ENCODE data around the gene PSMA2.

The PSMA2 gene

DNA sequence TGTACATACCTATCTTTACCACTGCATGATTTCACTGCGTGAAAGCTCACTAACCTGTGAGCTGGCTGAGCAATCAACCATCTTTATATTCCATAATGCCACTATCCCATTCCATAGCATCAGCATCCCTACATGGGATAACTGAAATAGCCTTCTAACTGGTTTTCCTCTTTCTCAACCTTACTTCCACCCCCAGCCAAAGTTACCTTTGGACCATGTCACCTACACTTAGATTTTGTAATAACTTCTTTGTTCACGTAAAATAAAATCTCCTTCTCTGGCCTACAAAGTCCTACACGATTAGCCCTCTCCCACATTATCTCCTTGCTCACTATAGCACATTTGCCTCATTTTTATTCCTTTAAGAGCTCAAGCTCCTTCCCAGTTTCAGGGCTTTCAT, 2.5 kb downstream of the PSMA2 start:
- Mint-ChIP-seq H3K4me3 (peak overlapping the region; percentile 16), H3K36me3 (ENCODE audit: low read depth) (peaks cover 12% of the 10 kb centered on the region), H3K4me1 (peaks cover 48% of the 10 kb centered on the region), H3K9me3 (no peaks in the 10 kb centered on the region), H3K27me3 (ENCODE audit: low read depth, poor library complexity) (peaks cover 4% of the 10 kb centered on the region), H3K27ac (peak overlapping the region; percentile 17)
- no peak for DNase-seq
- TF ChIP-seq, protein P1, sequence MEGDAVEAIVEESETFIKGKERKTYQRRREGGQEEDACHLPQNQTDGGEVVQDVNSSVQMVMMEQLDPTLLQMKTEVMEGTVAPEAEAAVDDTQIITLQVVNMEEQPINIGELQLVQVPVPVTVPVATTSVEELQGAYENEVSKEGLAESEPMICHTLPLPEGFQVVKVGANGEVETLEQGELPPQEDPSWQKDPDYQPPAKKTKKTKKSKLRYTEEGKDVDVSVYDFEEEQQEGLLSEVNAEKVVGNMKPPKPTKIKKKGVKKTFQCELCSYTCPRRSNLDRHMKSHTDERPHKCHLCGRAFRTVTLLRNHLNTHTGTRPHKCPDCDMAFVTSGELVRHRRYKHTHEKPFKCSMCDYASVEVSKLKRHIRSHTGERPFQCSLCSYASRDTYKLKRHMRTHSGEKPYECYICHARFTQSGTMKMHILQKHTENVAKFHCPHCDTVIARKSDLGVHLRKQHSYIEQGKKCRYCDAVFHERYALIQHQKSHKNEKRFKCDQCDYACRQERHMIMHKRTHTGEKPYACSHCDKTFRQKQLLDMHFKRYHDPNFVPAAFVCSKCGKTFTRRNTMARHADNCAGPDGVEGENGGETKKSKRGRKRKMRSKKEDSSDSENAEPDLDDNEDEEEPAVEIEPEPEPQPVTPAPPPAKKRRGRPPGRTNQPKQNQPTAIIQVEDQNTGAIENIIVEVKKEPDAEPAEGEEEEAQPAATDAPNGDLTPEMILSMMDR (IDR thresholded peaks at IDR 0.05) = no peak

DNA sequence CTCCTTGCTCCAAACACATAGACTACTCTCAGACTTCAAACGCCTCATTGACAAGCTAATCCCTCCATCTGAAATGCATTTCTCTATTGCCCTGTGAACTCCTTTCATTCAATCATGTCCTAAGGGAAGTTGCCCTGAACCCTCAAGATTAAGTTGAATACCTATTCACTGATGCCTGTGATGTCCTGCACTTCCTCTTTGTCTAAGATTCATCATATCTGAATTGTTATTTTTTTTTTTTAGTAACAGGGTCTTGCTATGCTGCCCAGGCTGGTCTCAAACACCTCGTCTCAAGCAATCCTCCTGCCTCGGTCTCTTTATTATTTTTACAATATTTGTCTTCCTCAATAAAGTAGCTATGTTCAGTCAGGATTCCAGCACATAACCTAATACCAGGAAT, 3.2 kb downstream of the PSMA2 start:
- TF ChIP-seq, protein P1 (IDR thresholded peaks at IDR 0.05) = no peak
- H3K27ac Mint-ChIP-seq = peak overlapping the region; percentile 60
- H3K4me1 Mint-ChIP-seq = peaks cover 41% of the 10 kb centered on the region
- no peak overlapping the region for H3K4me3 Mint-ChIP-seq
- DNase-seq = no peak
- peaks cover 14% of the 10 kb centered on the region for H3K36me3 Mint-ChIP-seq (ENCODE audit: low read depth)
- peaks cover 4% of the 10 kb centered on the region for H3K27me3 Mint-ChIP-seq (ENCODE audit: low read depth, poor library complexity)
- H3K9me3 Mint-ChIP-seq = no peaks in the 10 kb centered on the region

DNA sequence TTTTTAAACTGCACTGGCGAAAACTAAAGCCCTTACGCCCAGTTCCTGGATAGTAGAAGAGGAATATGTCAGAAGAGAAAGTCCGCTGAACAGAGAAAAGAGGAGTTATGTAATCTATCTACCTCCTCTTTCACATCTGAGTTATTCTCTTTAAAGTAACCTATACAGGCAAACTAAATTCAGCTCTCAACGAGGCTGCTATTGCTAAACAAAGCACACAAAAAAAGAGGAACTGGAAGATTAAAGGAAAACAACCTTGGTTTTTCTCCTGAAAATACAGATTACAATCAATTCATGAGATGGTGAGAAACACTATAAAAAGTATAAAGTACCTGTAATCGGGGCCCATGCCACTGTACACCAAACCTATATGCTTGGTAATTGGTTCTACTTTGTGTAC, 5.8 kb downstream of the PSMA2 start:
- H3K4me1 Mint-ChIP-seq = peaks cover 26% of the 10 kb centered on the region
- H3K9me3 Mint-ChIP-seq = no peaks in the 10 kb centered on the region
- H3K4me3 Mint-ChIP-seq = no peak overlapping the region
- no peak overlapping the region for H3K27ac Mint-ChIP-seq
- peaks cover 36% of the 10 kb centered on the region for H3K36me3 Mint-ChIP-seq (ENCODE audit: low read depth)
- TF ChIP-seq, protein P1 (IDR thresholded peaks at IDR 0.05) = no peak
- H3K27me3 Mint-ChIP-seq (ENCODE audit: low read depth, poor library complexity) = no peaks in the 10 kb centered on the region
- DNase-seq = no peak

DNA sequence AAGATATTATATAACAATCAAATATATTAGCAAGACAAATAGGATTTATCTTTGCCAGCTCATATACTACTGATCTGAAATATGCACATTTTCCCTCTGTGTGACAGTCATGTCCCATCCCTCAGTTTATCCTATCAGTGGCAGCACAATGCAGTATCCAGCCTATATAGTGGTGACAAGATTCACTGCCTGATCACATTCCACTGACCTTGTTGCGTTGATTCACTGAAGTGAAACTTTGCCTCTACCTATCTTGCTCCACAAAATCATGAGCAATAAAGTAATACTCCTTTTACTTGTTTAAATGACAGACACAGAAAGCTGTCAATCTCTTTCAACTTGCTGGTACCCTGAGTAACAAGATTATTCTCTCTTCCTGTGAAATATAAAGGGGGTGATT, 6.3 kb downstream of the PSMA2 start:
- Mint-ChIP-seq H3K4me3 (no peak overlapping the region), H3K27me3 (ENCODE audit: low read depth, poor library complexity) (no peaks in the 10 kb centered on the region), H3K4me1 (peaks cover 21% of the 10 kb centered on the region), H3K9me3 (no peaks in the 10 kb centered on the region), H3K27ac (no peak overlapping the region), H3K36me3 (ENCODE audit: low read depth) (peaks cover 42% of the 10 kb centered on the region)
- no peak for DNase-seq
- TF ChIP-seq, protein P1 (IDR thresholded peaks at IDR 0.05) = no peak

DNA sequence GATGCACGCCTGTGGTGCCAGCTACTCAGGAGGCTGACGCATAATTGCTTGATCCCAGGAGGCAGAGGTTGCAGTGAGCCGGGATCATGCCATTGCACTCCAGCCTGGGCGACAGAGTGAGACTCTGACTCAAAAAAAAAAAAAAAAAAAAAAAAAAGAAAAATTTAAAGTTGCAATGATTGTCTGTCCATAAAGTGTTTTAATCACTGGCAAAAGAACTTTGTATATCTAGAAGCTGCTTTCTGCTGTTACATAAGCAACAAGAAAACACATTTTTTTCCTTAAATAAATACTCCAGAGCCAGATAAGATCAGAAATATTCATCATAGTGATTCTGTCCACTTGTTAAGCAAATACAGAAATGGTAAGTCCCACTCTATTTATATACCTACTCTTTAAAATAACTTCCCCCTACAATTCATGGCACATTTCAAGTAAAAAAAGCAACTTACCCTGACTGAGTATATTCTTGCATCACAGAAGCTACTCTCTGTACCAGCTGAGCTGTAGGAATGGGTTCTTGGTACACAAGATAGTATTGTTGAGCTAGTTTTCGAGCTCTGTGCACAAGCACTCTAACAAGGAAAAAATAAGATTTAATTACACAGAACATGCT, 7.6 kb downstream of the PSMA2 start:
- peaks cover 55% of the 10 kb centered on the region for H3K36me3 Mint-ChIP-seq (ENCODE audit: low read depth)
- no peak overlapping the region for H3K4me3 Mint-ChIP-seq

More for the DNA sequence above, 7.6 kb downstream of the PSMA2 start:
- TF ChIP-seq, protein P1 (IDR thresholded peaks at IDR 0.05) = no peak
- no peak for DNase-seq
- Mint-ChIP-seq H3K27me3 (ENCODE audit: low read depth, poor library complexity) (no peaks in the 10 kb centered on the region), H3K9me3 (no peaks in the 10 kb centered on the region), H3K4me1 (peaks cover 8% of the 10 kb centered on the region), H3K27ac (no peak overlapping the region)

Data from nephron progenitor cell (in vitro differentiated cells).